HG02973 (cell line): Measurements from ENCODE around the gene HAUS7.

Experiments
- ATAC-seq: cut with Tn5 transposase; IDR thresholded peaks from one replicate; pipeline ENCODE4 v1.9.1; 2021; ENCODE audit warnings: moderate library complexity; ENCODE audit not compliant: unreplicated experiment

The HAUS7 gene

GRCh38 chrX:153457136-153457825 lies 13.1 kb downstream of the HAUS7 start:
- no peak for ATAC-seq

GRCh38 chrX:153456704-153457103 lies 13.7 kb downstream of the HAUS7 start:
- ATAC-seq = no peak

GRCh38 chrX:153456161-153456560 lies 14.2 kb downstream of the HAUS7 start:
- no peak for ATAC-seq

- ATAC-seq = no peak
These were observed 14.8 kb downstream of the HAUS7 start for GRCh38 chrX:153455571-153455970.

GRCh38 chrX:153454901-153455550 lies 15.3 kb downstream of the HAUS7 start:
- no peak for ATAC-seq

- no peak for ATAC-seq
These were observed 19.5 kb downstream of the HAUS7 start for GRCh38 chrX:153450949-153451277.

- ATAC-seq = no peak
These were observed 20.0 kb downstream of the HAUS7 start for GRCh38 chrX:153450114-153450948.

GRCh38 chrX:153449368-153450113 lies 20.8 kb downstream of the HAUS7 start:
- no peak for ATAC-seq

GRCh38 chrX:153448556-153449367 lies 21.6 kb downstream of the HAUS7 start:
- no peak for ATAC-seq

- ATAC-seq = no peak
These were observed 22.8 kb downstream of the HAUS7 start for GRCh38 chrX:153447581-153447960.

GRCh38 chrX:153446950-153447580 lies 23.3 kb downstream of the HAUS7 start:
- ATAC-seq = no peak

- ATAC-seq = no peak
These were observed 23.8 kb downstream of the HAUS7 start for GRCh38 chrX:153446636-153446936.

GRCh38 chrX:153445856-153446635 lies 24.3 kb downstream of the HAUS7 start, which contains the start of gene TREX2:
TSS of gene TREX2 (minus strand) at chrX:153446056. CDS start at chrX:153445430, 626 bp downstream.
- ATAC-seq = no peak

GRCh38 chrX:153445106-153445855 lies 25.1 kb downstream of the HAUS7 start:
- no peak for ATAC-seq

- ATAC-seq = no peak
These were observed 25.9 kb downstream of the HAUS7 start for GRCh38 chrX:153444333-153445011.

- no peak for ATAC-seq
These were observed 26.7 kb downstream of the HAUS7 start for GRCh38 chrX:153443476-153444332.

- no peak for ATAC-seq
These were observed 27.9 kb downstream of the HAUS7 start for GRCh38 chrX:153442463-153442862.
